PFSK-1 (cell line): ENCODE results near the gene FAM3B.

Source experiments
- FOXP2 ChIP-seq: optimal IDR thresholded peaks from 2 replicates; pipeline ENCODE3; 2011; ENCODE audit warnings: borderline replicate concordance, control low read depth, inconsistent platforms; ENCODE audit not compliant: insufficient read depth; ENCODE audit errors: extremely low read length, extremely low read depth
- POLR2AphosphoS5 ChIP-seq: IDR thresholded peaks from 2 replicates; pipeline ENCODE4 v1.6.1; 2012; ENCODE audit warnings: low read depth, mild to moderate bottlenecking, control low read depth, low read length, moderate library complexity
- REST ChIP-seq, 2 experiments: IDR thresholded peaks; 2 replicates each; pipeline versions ENCODE4 v1.6.1 to v1.8.0; 2011 to 2012; ENCODE audit warnings: low read depth in 2 of 2, low read length in 2 of 2, control low read depth in 1 of 2, inconsistent platforms in 1 of 2, mild to moderate bottlenecking in 1 of 2, moderate library complexity in 1 of 2; ENCODE audit not compliant: insufficient read depth in 1 of 2
- SIN3A ChIP-seq: IDR thresholded peaks from 2 replicates; pipeline ENCODE4 v1.6.1; 2012; ENCODE audit warnings: mild to moderate bottlenecking, low read length, moderate library complexity, borderline replicate concordance; ENCODE audit not compliant: insufficient read depth
- TAF1 ChIP-seq: IDR thresholded peaks from 2 replicates; pipeline ENCODE4 v1.6.1; 2012; ENCODE audit warnings: low read length, control low read depth, borderline replicate concordance; ENCODE audit not compliant: insufficient read depth

The FAM3B gene

GRCh38 chr21:41358193-41359166, 41.9 kb downstream of the FAM3B start:
- TF ChIP-seq TAF1 (no peak), SIN3A (no peak), POLR2AphosphoS5 (no peak), FOXP2 (no peak), REST (IDR thresholded peaks at IDR 0.05; ENCODE audit: insufficient read depth in 1 of 2, low read depth in 2 of 2, low read length in 2 of 2) (no peak)

GRCh38 chr21:41359286-41359685, 42.7 kb downstream of the FAM3B start:
- TF ChIP-seq POLR2AphosphoS5, result no peak
- no peak for TF ChIP-seq SIN3A
- TF ChIP-seq FOXP2, result no peak
- no peak for TF ChIP-seq REST (IDR thresholded peaks at IDR 0.05; ENCODE audit: insufficient read depth in 1 of 2, low read depth in 2 of 2, low read length in 2 of 2)
- TF ChIP-seq TAF1, result no peak

- TF ChIP-seq SIN3A (no peak), TAF1 (no peak), FOXP2 (no peak), REST (IDR thresholded peaks at IDR 0.05; ENCODE audit: insufficient read depth in 1 of 2, low read depth in 2 of 2, low read length in 2 of 2) (no peak), POLR2AphosphoS5 (no peak)
Measured at GRCh38 chr21:41360072-41360821, 43.6 kb downstream of the FAM3B start.

GRCh38 chr21:41361053-41361785, 44.6 kb downstream of the FAM3B start:
- no peak for TF ChIP-seq FOXP2
- TF ChIP-seq TAF1, result no peak
- no peak for TF ChIP-seq REST (IDR thresholded peaks at IDR 0.05; ENCODE audit: insufficient read depth in 1 of 2, low read depth in 2 of 2, low read length in 2 of 2)
- TF ChIP-seq POLR2AphosphoS5, result no peak
- TF ChIP-seq SIN3A, result no peak
